Progenitor cell of endocrine pancreas (in vitro differentiated cells): Measurements from ENCODE around the gene CA5B. TPM values are rescaled to one million over a fixed set of nuclear protein-coding genes. Genes with fewer than 3 reads are reported as not detected.

Experiments
- DNase-seq: peaks from one replicate; pipeline ENCODE4 v3.0.0; 2021; ENCODE audit warnings: low spot score; ENCODE audit not compliant: unreplicated experiment
- H3K27ac Mint-ChIP-seq: 2 replicates; pipeline ENCODE4 v1.8.0; 2021; ENCODE audit warnings: mild to moderate bottlenecking, moderate library complexity, mixed read lengths
- H3K27me3 Mint-ChIP-seq: 2 replicates; pipeline ENCODE4 v1.8.0; 2021; ENCODE audit warnings: mixed read lengths
- H3K36me3 Mint-ChIP-seq: 2 replicates; pipeline ENCODE4 v1.8.0; 2022; ENCODE audit warnings: mixed read lengths; ENCODE audit not compliant: insufficient read depth
- H3K4me1 Mint-ChIP-seq: 2 replicates; pipeline ENCODE4 v1.8.0; 2021; ENCODE audit warnings: low read depth, mixed read lengths
- H3K4me3 Mint-ChIP-seq: 2 replicates; pipeline ENCODE4 v1.8.0; 2021; ENCODE audit warnings: low read depth, mild to moderate bottlenecking, moderate library complexity, mixed read lengths
- H3K9me3 Mint-ChIP-seq: 2 replicates; pipeline ENCODE4 v1.8.0; 2021; ENCODE audit warnings: low read depth, mixed read lengths
- CTCF ChIP-seq: fragments of 200-600 bp; sonication (generic); IDR thresholded peaks from one replicate; pipeline ENCODE4 v1.5.0; 2021; ENCODE audit warnings: antibody characterized with exemption, mild to moderate bottlenecking; ENCODE audit not compliant: unreplicated experiment
- total RNA-seq: library from RNA; stranded (reverse); gene quantifications from 2 replicates; pipeline ENCODE4 v1.2.1, GENCODE V29; 2021

The CA5B gene
- total RNA-seq, 1 donor from 2014 or later = 9.7 TPM

DNA sequence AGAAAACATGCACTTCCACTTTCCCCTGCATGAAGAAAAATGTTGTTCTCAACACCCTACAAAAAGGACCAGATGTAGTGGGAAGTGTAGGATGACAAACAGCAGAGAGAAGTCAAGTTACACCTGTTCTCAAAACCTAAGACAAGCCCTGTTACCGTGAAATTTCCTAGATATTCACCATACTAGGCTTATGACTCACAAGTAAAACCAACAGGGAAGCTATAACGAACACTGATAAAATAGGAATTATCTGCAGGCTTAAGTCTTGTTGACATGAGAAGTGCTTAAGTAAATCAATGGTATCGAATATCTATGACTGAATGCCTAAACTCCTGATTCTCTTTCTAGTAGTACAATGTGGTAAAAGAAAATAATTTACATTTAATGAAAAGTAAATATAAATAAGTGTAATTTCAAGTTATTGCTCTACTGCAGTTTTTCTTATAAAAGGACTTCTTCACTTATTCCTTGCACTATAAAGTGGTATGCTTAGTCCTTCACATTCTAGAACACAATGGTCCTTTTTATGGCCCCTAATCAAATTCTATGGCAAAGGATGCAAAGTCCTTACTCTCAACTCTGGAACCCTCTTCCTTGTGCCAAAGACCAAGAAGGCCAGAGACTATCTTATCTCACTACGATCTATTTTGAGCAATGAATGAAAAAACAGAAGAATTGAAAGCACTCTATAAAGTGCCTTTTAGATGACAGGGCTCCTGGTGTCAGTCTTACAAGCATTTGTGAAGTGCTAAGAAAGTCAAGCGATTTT, 96.9 kb downstream of the CA5B start:
- Mint-ChIP-seq H3K9me3 (no peaks in the 10 kb centered on the region), H3K4me3 (no peak overlapping the region), H3K27me3 (no peaks in the 10 kb centered on the region), H3K27ac (no peak overlapping the region), H3K36me3 (peaks cover 10% of the 10 kb centered on the region), H3K4me1 (peaks cover 8% of the 10 kb centered on the region)
- TF ChIP-seq CTCF = no peak
- DNase-seq = no peak

Other genes starting within 250 kb of the CA5B start
- 14.9 and 17.0 TPM in 2 replicates for gene PIR, start 244.9 kb upstream of the CA5B start, total RNA-seq
- not detected in 2 replicates for gene BMX, start 237.5 kb upstream of the CA5B start, total RNA-seq
- 0.09 and 0.67 TPM in 2 replicates for gene ACE2, start 137.3 kb upstream of the CA5B start, total RNA-seq
- gene CLTRN, start 73.5 kb upstream of the CA5B start, total RNA-seq = 2.1 and 2.5 TPM in 2 replicates
- gene ZRSR2, start 52.2 kb downstream of the CA5B start, total RNA-seq = 19.3 and 24.5 TPM in 2 replicates
- 82.2 and 82.6 TPM in 2 replicates for gene AP1S2, start 116.5 kb downstream of the CA5B start, total RNA-seq